Stimulated activated CD8-positive, alpha-beta memory T cell treated with anti-CD3 and anti-CD28 coated beads, Interleukin-15, amount 100 ng/mL, for 24 hours (primary cell): ENCODE data around the gene KIAA1549.

Source experiments
- DNase-seq: peaks from one replicate; pipeline ENCODE4 v3.0.0-alpha.2; 2020; ENCODE audit warnings: low read depth

The KIAA1549 gene

DNA sequence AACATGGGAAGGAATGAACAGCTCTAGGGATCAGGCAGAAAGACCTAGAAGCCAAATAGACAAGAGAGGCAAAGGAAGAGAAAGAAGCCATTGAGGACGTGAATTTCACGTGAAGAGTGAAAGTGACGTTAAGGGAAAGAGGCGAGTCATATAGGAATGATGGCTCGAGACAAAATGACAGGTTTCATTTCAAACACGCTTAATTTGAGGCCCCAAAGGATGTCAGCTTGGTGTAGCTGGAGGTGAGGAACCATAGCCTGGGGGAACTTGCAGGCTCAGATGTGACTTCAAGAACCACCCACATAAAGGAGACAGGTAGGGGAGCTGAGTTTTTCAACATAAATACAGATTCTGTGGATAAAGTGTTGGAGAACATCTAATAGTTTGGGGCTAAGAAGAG, 98.9 kb downstream of the KIAA1549 start:
- DNase-seq, result no peak

DNA sequence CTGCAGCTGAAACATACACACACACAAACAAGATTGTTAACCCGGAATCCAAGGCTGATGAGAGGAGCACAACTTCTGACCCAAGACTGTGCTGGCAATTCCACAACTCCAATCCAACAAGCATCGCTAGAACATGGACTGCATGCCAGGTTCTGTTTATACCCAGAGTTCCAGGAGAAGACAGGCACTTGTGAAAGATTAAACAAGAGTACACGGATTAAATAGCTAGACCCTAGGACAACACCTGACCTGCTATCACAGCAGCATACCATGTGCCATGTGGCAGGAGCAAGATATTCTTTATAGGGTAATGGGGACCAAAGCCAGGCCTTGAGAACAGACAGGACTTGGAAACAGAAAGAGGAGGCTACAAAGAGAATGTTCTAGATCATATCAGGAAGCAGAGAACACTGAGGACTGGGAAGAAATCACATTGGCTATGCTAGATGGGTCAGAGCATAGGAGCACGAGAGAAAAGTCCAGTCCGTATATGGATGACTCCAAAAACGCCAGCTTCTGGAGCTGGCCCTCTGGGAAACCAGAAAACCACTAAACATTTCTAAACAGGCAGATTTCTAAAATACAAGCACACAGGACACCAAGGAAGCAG, 99.5 kb downstream of the KIAA1549 start:
- no peak for DNase-seq

DNA sequence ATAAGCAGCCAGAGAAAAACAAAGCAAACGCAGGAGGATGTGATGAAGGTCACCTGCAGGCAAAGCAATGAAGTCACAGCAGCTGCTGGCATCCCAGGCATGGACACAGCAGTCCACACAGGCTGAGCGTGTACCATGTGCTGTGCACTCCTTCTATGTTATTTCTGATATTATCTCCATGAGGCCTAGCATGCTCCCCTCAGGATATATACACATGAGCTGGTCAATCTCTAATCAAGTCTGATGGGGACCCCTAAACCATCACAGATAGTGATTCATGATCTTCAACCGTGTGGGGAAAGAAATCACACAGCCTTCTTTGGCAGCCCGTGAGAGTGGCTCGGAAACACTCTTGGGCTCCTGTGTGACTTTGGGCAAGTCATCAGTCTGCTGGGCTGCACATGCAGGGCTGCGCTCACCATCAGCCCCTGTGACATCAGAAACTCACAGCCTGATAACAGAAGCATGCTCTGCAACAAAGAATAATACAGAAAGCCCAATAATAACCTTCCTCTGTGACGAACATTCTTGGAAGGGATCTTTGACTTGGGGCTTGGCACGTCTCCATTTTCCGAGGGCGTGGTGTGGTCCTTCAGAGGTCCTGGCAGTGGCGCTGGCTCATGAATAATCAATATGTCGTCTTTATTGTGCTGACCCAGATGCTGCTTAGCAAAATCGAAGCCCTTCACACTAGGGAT, 100.2 kb downstream of the KIAA1549 start:
- DNase-seq, result no peak

- DNase-seq, result no peak
Measured at GRCh38 chr7:138879356-138879755, 101.8 kb downstream of the KIAA1549 start.

DNA sequence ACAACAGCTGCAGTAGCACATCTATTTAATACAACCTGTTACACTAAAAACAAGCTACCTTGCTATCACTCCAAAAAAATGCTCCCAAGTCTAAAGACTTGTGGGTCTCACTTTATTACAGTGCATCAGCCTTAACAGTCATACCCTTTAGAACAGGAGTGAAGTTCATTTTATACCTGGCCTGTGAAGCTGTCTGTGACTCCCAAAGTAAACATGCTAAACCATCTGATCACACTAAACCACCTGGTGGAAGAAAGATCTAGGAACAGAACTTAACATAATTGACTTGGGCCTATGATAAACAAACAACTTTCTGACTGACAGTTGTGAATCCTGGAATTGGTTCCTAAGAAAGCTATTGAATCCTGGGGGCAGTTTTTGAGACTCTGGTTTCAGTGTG, 102.3 kb downstream of the KIAA1549 start:
- DNase-seq, result no peak

DNA sequence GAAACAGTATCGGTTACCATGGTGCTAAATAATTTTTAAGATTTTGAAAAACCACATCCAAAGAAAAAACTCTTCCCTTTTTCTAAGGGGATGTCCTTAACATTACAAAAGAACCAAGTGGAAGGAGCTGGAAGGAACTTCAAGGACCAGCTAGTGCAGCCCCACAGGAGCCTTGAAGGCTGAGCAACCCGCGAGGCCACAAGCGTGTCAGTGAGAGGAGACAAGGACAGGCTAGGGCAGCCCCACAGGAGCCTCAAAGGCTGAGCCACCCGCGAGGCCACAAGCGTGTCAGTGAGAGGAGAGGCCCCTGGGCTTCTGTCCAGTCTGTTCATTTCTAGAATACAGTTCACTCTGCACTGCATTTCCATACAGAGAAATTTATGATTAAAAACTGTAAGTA, 103.1 kb downstream of the KIAA1549 start:
- DNase-seq, result no peak

- no peak for DNase-seq
Measured at GRCh38 chr7:138876326-138876725, 104.9 kb downstream of the KIAA1549 start.

DNA sequence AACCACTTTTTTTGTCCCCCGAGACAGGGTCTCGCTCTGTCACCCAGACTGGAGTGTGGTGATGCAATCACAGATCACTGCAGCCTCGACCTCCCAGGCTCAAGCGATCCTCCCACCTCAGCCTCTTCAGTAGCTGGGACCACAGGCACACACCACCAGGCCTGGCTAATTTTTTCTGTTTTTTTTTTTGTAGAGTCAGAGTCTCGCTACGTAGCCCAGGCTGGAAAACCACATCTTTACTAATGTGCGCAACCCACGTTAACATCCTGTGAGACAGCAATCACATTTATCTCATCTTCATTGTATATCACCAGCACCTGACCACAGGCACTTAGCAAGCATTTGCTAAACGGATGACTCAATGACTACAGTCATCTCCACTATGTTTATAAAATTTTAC, 105.4 kb downstream of the KIAA1549 start:
- DNase-seq, result peak; percentile 10

DNA sequence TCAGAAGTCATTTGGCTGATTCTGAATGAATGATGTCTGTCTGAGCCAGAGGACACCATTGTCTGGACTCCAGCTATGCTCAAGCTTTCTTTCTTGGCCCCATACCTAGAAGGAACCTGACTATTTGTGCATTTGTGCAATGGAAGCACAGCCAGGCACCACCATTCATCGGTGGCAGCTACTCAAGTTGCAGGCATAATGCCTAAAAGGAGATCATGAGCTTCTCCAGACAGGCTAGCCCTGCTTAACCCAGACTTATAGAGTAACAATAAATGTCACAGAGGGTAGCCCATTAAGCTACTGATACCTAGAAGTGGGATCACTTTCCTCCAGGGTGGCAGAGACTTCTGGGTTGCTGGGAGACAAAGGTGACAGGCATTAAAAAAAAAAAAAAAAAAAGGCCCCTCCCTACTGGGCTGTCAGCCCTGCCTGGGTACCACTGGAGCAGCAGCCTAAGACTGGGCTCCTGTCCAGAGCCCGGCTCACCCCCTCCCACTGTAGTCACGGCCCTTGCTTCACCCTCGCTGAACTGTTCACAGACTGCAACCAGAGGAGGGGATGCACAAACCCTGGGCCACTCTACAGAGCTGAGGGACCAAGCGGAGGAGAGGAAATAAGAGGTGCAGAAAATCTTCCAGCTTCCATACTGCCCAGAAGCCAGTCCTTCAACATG, 107.8 kb downstream of the KIAA1549 start:
- DNase-seq, result no peak

- DNase-seq, result no peak
Measured at GRCh38 chr7:138872576-138872975, 108.6 kb downstream of the KIAA1549 start.

GRCh38 chr7:138871814-138872090, 109.4 kb downstream of the KIAA1549 start:
- DNase-seq, result no peak

DNA sequence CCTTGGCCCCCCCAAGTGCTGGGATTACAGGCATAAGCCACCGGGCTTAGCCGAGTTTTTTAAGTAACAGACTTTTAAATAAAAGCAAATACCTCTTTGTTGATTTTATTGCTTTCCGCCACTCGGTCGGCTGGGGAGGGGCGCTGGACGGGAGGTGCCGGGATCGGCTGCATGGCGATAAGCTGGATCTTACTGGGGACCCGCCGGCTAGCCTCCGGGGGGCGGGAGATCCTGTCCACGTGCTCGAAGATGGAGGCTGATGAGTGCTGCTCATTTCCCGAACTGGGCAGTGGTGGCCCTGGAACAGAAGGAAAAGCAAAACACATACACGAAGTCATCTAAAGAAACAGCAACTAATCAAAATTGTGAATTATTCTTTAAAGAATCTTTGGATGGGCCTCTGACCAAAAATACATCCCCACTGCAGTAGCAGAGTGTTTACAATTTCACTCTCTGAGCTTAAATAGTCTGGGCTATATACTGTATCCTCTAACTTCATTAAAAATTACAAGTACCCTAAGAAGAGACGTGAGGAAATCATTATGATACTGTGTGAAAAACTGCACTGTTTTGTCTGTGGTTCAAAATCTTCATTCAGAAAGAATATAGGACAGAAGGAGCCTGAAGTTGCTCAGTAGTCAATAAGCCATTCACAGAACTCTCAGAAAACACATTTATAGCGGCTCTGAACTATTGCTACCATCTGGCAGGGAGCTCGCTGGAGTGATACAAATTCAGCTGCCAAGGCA, 110.0 kb downstream of the KIAA1549 start:
- DNase-seq, result no peak

- DNase-seq, result no peak
Measured at GRCh38 chr7:138869353-138869752, 111.8 kb downstream of the KIAA1549 start.

DNA sequence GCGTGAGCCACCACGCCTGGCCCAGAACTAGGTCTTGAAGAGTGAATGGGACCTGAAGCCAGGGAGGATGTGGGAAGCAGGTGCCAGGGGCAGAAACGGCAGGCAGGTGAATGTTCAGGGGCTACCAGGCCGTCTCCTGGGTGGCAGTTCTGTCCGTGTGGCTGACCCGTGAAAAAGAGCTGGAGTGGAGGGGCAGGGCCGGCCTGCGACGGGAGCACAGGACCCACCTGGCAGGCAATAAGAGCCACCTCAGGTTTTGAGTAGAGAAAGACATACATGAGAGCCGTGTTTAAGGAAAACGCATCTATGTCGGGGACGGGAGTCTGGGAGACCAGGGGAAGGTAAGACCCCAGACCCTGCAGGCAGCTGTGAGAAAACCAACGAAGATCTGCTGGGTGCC, 112.5 kb downstream of the KIAA1549 start:
- DNase-seq, result no peak

DNA sequence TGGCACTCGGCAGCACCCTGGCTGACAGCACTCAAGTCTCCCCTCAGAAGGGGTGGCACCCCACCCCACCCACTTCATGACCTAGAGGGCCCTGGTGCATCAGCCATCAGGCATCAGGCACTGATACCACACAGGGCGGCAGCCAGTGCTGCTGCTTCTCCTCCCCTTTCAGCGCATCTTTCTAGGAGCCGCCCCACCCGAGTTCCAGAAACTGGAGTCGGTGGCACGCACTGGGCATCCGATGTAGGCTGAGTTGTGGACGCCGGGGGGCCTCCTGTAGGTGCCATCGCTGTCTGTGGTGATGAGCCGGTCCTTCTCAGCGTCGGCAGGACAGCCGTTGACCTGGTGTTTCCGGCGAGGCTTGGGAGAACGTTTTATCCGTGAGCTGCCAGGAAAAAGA, 113.4 kb downstream of the KIAA1549 start:
- DNase-seq, result no peak

DNA sequence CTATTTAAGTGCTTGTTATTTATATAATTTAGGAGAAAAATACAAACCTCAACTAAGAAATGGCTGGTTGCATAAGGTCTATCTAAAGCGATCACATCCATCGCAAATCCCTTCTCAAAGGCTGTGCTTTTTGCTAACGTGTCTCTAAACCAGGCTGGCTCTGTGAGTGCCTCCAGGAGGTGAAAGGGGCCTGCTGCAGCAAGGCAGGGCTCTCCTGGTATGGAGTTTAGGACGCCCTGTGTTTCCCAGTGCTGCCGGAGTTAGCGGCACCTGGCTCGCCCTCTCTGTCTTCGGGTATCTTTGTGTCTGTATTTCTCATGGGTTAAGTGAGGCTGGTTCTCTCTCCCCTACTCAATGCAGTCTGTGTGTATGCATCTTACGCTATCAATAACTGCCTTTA, 114.8 kb downstream of the KIAA1549 start:
- no peak for DNase-seq

- DNase-seq, result no peak
Measured at GRCh38 chr7:138865843-138866242, 115.3 kb downstream of the KIAA1549 start.

DNA sequence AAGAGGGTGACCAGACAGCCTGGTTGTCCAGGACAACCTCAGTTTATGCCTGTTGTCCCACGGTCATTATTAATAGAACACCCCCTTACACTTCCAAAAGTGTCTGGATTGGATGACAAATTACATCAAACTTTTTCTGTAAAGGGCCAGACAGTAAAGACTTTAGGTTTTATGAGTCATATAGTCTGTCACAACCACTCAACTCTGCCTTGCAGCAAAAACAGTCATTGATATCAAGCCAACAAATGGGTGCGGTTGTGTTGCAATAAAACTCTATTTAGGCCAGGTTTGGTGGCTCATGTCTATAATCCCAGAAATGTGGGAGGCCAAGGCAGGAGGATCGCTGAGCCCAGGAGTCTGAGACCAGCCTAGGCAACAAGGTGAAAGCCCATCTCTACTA, 116.5 kb downstream of the KIAA1549 start:
- no peak for DNase-seq

DNA sequence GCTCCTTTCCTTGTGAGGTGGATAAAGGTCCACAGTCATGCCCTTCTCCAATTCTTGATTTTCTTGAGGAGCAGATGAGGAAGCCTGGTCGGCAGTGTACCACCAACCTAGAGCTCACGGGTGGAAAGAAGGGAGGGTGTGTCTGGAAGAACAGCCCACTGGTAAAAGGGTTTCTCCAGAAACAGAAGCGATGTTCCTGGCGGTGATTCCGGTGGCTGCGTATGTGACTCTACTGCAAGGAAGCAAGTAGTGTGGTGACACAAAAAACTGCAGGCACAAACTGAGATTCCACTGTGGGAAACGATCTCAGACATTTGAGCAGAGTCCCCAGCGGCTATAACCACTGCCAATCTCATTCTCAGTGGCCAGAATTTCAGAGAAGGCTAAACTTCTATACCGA, 117.3 kb downstream of the KIAA1549 start:
- DNase-seq, result no peak

DNA sequence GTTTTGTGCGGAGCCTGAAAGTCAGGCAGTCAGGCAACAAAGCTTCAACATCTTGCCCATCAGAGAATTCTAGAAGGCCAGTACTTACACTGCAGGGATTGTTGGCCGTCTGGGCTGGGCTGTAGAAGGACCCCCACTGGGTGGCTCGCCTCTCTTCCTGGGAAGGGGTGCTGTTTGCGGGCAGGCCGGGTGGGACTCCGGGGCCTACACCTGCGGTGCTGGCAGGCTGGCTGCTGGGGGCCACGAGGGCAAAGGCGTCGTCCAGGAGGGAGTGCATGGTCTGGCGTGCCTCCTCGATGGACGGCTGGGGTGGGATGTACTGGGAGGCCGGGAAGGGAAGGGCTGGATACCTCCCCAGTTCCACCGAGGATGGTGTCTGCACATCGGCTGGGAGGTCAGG, 120.1 kb downstream of the KIAA1549 start:
- DNase-seq, result no peak

GRCh38 chr7:138857728-138858127, 123.5 kb downstream of the KIAA1549 start:
- no peak for DNase-seq

- DNase-seq, result no peak
Measured at GRCh38 chr7:138854115-138854645, 127.0 kb downstream of the KIAA1549 start.

DNA sequence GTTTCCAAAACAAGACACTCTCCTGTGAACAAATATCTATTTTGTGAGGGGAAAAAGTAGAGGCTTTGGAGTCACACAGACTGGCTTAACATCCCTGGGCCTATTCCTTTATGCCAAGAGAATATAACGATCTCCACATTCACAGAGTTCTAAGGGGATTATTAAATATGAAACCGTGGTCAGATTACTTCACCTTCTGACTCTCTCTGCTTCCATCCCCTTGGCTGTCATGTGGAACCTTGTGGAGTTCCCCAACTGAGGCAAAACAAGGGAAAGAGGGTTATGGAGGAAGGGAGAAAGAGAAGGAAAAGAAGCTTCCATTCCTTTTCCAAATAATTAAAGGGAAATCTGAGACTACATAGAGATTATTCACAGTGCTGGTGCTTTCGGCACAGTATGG, 127.7 kb downstream of the KIAA1549 start:
- no peak for DNase-seq
